HEK293 (cell line): ENCODE results near the gene CD93.

Source experiments
- CTCF ChIA-PET: fragments of 350-600 bp; formaldehyde crosslinking; extraction: SDS; loops from one replicate; lab custom pipeline; 2021; ENCODE audit warnings: antibody characterized with exemption; lab: Yijun Ruan, JAX
- POLR2A ChIA-PET: fragments of 300-600 bp; formaldehyde crosslinking; extraction: SDS; loops from one replicate; lab custom pipeline; 2020; ENCODE audit warnings: antibody characterized with exemption, inconsistent platforms; lab: Yijun Ruan, JAX
- H3K27ac ChIP-seq: fragments of 200-500 bp; sonication (Bioruptor generic); 2 replicates; pipeline ENCODE4 v1.5.1; 2014; ENCODE audit warnings: low read depth, low read length, control low read depth, inconsistent platforms; ENCODE audit errors: extremely low read depth
- H3K36me3 ChIP-seq, 2 experiments: fragments of 200-500 bp in 1 of 2; sonication (Bioruptor generic) in 1 of 2; 1 replicate in 1 of 2; 2 replicates in 1 of 2; pipeline ENCODE4 v1.5.1; 2014 to 2017; ENCODE audit warnings: inconsistent platforms in 2 of 2, low read length in 2 of 2; ENCODE audit not compliant: control insufficient read depth in 2 of 2, insufficient read depth in 1 of 2
- H3K4me1 ChIP-seq: fragments of 200-500 bp; sonication (Bioruptor generic); 2 replicates; pipeline ENCODE4 v1.5.1; 2014; ENCODE audit warnings: mild to moderate bottlenecking, low read length, inconsistent platforms; ENCODE audit not compliant: control insufficient read depth, insufficient read depth
- H3K4me3 ChIP-seq: 2 replicates; pipeline ENCODE4 v1.5.1; 2011; ENCODE audit warnings: low read depth, mild to moderate bottlenecking, control low read depth, low read length, moderate library complexity
- H3K9me3 ChIP-seq: fragments of 200-500 bp; sonication (Bioruptor generic); 2 replicates; pipeline ENCODE4 v1.5.1; 2014; ENCODE audit warnings: low read depth, low read length, inconsistent platforms; ENCODE audit not compliant: control insufficient read depth, insufficient read depth
- EGR2 ChIP-seq: fragments of 450-650 bp; formaldehyde crosslinking; IDR thresholded peaks from 2 replicates; pipeline ENCODE4 v1.5.1; 2016; ENCODE audit warnings: low read depth, missing biosample characterization, missing genetic modification characterization
- TRIM28 ChIP-seq: IDR thresholded peaks from 2 replicates; pipeline ENCODE4 v1.6.1; 2011; ENCODE audit warnings: low read length, control low read depth, borderline replicate concordance
- ZBTB11 ChIP-seq: fragments of 450-650 bp; formaldehyde crosslinking; conservative IDR thresholded peaks from 2 replicates; pipeline ENCODE4 v1.5.1; 2016; ENCODE audit warnings: low read depth, missing biosample characterization, missing genetic modification characterization
- ZFHX2 ChIP-seq: fragments of 450-650 bp; formaldehyde crosslinking; conservative IDR thresholded peaks from 2 replicates; pipeline ENCODE4 v1.5.1; 2016; ENCODE audit warnings: missing biosample characterization, missing genetic modification characterization
- ZNF202 ChIP-seq: fragments of 450-650 bp; formaldehyde crosslinking; IDR thresholded peaks from 2 replicates; pipeline ENCODE4 v1.5.1; 2016; ENCODE audit warnings: missing biosample characterization, missing genetic modification characterization, borderline replicate concordance
- ZNF530 ChIP-seq: fragments of 450-650 bp; formaldehyde crosslinking; IDR thresholded peaks from 2 replicates; pipeline ENCODE4 v1.5.1; 2016; ENCODE audit warnings: low read depth, missing biosample characterization, missing genetic modification characterization
- ZSCAN16 ChIP-seq: fragments of 450-650 bp; formaldehyde crosslinking; IDR thresholded peaks from 2 replicates; pipeline ENCODE4 v1.5.1; 2016; ENCODE audit warnings: missing biosample characterization, missing genetic modification characterization
- TF ChIP-seq, protein P1 (sequence below): fragments of 450-650 bp; formaldehyde crosslinking; IDR thresholded peaks from 2 replicates; pipeline ENCODE4 v1.5.1; 2016; ENCODE audit warnings: missing biosample characterization, missing genetic modification characterization
- TF ChIP-seq, protein P2 (sequence below): fragments of 450-650 bp; formaldehyde crosslinking; IDR thresholded peaks from 2 replicates; pipeline ENCODE4 v1.5.1; 2016; ENCODE audit warnings: missing biosample characterization, missing genetic modification characterization
- TF ChIP-seq, protein P3 (sequence below): fragments of 450-650 bp; formaldehyde crosslinking; IDR thresholded peaks from 2 replicates; pipeline ENCODE4 v1.5.1; 2016; ENCODE audit warnings: missing biosample characterization, missing genetic modification characterization

The CD93 gene

GRCh38 chr20:23079926-23080325 lies 6.2 kb downstream of the CD93 start (continued):
- TF ChIP-seq ZSCAN16 (tag by site-specific recombination) (no peak), ZNF530 (tag by site-specific recombination) (no peak)

GRCh38 chr20:23079016-23079351 lies 7.1 kb downstream of the CD93 start:
- no peaks in the 10 kb centered on the region for H3K36me3 ChIP-seq
- ChIA-PET CTCF (interaction anchor here (0.6 to 1.3 kb wide), 10 partner anchors 11 to 355 kb away, joined by 3 to 7 read pairs (median 4); no protein-coding TSS in a partner anchor), POLR2A (no interaction called here)
- no peak overlapping the region for H3K4me3 ChIP-seq
- no peaks in the 10 kb centered on the region for H3K4me1 ChIP-seq
- H3K9me3 ChIP-seq: no peaks in the 10 kb centered on the region
- TF ChIP-seq, protein P1, sequence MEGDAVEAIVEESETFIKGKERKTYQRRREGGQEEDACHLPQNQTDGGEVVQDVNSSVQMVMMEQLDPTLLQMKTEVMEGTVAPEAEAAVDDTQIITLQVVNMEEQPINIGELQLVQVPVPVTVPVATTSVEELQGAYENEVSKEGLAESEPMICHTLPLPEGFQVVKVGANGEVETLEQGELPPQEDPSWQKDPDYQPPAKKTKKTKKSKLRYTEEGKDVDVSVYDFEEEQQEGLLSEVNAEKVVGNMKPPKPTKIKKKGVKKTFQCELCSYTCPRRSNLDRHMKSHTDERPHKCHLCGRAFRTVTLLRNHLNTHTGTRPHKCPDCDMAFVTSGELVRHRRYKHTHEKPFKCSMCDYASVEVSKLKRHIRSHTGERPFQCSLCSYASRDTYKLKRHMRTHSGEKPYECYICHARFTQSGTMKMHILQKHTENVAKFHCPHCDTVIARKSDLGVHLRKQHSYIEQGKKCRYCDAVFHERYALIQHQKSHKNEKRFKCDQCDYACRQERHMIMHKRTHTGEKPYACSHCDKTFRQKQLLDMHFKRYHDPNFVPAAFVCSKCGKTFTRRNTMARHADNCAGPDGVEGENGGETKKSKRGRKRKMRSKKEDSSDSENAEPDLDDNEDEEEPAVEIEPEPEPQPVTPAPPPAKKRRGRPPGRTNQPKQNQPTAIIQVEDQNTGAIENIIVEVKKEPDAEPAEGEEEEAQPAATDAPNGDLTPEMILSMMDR (tag by site-specific recombination): peak; percentile 21; the same call in 1 of the 2 replicates
- TF ChIP-seq TRIM28 (0 out of 2 replicates have a peak, but pooled peaks have one; percentile 36), ZNF202 (tag by site-specific recombination) (no peak)
- no peak overlapping the region for H3K27ac ChIP-seq

- no peaks in the 10 kb centered on the region for H3K9me3 ChIP-seq
- H3K4me1 ChIP-seq: no peaks in the 10 kb centered on the region
- H3K27ac ChIP-seq: no peak overlapping the region
- CTCF ChIA-PET: interaction anchor here (0.5 to 1.3 kb wide), 6 partner anchors 12 to 351 kb away, joined by 3 to 7 read pairs (median 4); no protein-coding TSS in a partner anchor
- TF ChIP-seq ZBTB11 (tag by site-specific recombination) (no peak), ZFHX2 (peak; percentile 61), EGR2 (tag by site-specific recombination) (peak; percentile 26; the same call in 1 of the 2 replicates)
- TF ChIP-seq, protein P2, sequence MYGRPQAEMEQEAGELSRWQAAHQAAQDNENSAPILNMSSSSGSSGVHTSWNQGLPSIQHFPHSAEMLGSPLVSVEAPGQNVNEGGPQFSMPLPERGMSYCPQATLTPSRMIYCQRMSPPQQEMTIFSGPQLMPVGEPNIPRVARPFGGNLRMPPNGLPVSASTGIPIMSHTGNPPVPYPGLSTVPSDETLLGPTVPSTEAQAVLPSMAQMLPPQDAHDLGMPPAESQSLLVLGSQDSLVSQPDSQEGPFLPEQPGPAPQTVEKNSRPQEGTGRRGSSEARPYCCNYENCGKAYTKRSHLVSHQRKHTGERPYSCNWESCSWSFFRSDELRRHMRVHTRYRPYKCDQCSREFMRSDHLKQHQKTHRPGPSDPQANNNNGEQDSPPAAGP (tag by site-specific recombination): no peak
- TF ChIP-seq, protein P3, sequence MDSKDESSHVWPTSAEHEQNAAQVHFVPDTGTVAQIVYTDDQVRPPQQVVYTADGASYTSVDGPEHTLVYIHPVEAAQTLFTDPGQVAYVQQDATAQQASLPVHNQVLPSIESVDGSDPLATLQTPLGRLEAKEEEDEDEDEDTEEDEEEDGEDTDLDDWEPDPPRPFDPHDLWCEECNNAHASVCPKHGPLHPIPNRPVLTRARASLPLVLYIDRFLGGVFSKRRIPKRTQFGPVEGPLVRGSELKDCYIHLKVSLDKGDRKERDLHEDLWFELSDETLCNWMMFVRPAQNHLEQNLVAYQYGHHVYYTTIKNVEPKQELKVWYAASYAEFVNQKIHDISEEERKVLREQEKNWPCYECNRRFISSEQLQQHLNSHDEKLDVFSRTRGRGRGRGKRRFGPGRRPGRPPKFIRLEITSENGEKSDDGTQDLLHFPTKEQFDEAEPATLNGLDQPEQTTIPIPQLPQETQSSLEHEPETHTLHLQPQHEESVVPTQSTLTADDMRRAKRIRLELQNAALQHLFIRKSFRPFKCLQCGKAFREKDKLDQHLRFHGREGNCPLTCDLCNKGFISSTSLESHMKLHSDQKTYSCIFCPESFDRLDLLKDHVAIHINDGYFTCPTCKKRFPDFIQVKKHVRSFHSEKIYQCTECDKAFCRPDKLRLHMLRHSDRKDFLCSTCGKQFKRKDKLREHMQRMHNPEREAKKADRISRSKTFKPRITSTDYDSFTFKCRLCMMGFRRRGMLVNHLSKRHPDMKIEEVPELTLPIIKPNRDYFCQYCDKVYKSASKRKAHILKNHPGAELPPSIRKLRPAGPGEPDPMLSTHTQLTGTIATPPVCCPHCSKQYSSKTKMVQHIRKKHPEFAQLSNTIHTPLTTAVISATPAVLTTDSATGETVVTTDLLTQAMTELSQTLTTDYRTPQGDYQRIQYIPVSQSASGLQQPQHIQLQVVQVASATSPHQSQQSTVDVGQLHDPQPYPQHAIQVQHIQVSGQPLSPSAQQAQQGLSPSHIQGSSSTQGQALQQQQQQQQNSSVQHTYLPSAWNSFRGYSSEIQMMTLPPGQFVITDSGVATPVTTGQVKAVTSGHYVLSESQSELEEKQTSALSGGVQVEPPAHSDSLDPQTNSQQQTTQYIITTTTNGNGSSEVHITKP (tag by site-specific recombination): no peak
- no peak overlapping the region for H3K4me3 ChIP-seq
- POLR2A ChIA-PET: no interaction called here
- H3K36me3 ChIP-seq: no peaks in the 10 kb centered on the region
Measured at GRCh38 chr20:23078351-23079015, 7.6 kb downstream of the CD93 start.
